SU-DHL-6 (cell line): Measurements from ENCODE around the gene NPHS1.

Experiments
- EZH2phosphoT487 ChIP-seq: fragments of 200-600 bp; sonication (generic), shearing (Covaris generic); conservative IDR thresholded peaks from 2 replicates; pipeline ENCODE4 v1.6.1; 2018; ENCODE audit warnings: mild to moderate bottlenecking, antibody characterized with exemption, low read length, moderate library complexity, mixed read lengths
- TF ChIP-seq, protein P1 (sequence below): fragments of 200-600 bp; sonication (generic); IDR thresholded peaks from one replicate; pipeline ENCODE4 v1.5.1; 2017; ENCODE audit warnings: antibody characterized with exemption, mild to moderate bottlenecking, low read length, moderate library complexity; ENCODE audit not compliant: insufficient read depth, poor library complexity, severe bottlenecking

DNA sequence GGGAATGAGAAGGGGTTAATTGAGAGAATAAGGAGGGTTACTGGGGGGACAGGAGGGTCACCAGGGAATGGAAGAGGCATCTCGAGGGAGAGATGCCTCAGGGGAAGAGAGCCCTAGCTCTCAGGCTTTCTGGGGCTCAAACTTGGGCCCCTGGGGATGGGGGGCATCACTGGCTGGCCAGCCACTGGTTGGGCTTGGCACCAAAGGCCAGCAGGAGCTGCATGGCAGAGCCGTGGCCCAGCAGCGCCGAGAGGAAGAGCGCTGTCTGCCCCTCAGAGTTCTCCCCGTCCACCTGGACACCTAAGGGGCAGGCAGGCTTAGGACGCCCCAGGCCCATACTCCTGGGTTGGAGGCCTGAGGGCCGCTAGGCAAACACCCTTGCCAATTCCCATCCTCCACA, 59.4 kb downstream of the NPHS1 start:
- TF ChIP-seq, protein P1, sequence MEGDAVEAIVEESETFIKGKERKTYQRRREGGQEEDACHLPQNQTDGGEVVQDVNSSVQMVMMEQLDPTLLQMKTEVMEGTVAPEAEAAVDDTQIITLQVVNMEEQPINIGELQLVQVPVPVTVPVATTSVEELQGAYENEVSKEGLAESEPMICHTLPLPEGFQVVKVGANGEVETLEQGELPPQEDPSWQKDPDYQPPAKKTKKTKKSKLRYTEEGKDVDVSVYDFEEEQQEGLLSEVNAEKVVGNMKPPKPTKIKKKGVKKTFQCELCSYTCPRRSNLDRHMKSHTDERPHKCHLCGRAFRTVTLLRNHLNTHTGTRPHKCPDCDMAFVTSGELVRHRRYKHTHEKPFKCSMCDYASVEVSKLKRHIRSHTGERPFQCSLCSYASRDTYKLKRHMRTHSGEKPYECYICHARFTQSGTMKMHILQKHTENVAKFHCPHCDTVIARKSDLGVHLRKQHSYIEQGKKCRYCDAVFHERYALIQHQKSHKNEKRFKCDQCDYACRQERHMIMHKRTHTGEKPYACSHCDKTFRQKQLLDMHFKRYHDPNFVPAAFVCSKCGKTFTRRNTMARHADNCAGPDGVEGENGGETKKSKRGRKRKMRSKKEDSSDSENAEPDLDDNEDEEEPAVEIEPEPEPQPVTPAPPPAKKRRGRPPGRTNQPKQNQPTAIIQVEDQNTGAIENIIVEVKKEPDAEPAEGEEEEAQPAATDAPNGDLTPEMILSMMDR: no peak
- TF ChIP-seq EZH2phosphoT487: no peak
